Dendritic cell treated with granulocyte-macrophage colony-stimulating factor and Interleukin-4, amounts not matched to agents 40 ng/mL and 50 ng/mL, for 4 days (primary cell): Measurements from ENCODE around the gene PTH2R.
"Not testable (repeated sequence)": the region's sequence is repeated elsewhere in the genome, so short reads cannot be mapped to it uniquely, and the experiment has no call there.

Experiments
- H3K27ac Mint-ChIP-seq: one replicate; pipeline ENCODE4 v1.8.0; 2022; ENCODE audit warnings: mild to moderate bottlenecking, mixed read lengths
- H3K27me3 Mint-ChIP-seq: one replicate; pipeline ENCODE4 v1.8.0; 2022; ENCODE audit warnings: mild to moderate bottlenecking, mixed read lengths
- H3K36me3 Mint-ChIP-seq: one replicate; pipeline ENCODE4 v1.8.0; 2022; ENCODE audit warnings: low read depth, mixed read lengths
- H3K4me1 Mint-ChIP-seq: one replicate; pipeline ENCODE4 v1.8.0; 2022; ENCODE audit warnings: low read depth, mixed read lengths
- H3K4me3 Mint-ChIP-seq: one replicate; pipeline ENCODE4 v1.8.0; 2022; ENCODE audit warnings: mild to moderate bottlenecking, moderate library complexity, mixed read lengths
- H3K9me3 Mint-ChIP-seq: one replicate; pipeline ENCODE4 v1.8.0; 2022; ENCODE audit warnings: mixed read lengths
- intact Hi-C: fragments of 100-400 bp; cut with micrococcal nuclease; formaldehyde crosslinking; loops from one replicate; pipeline ENCODE4 v1.15.0; 2022

Gene PTH2R

GRCh38 chr2:208426412-208427045 is 19.9 kb downstream of the PTH2R start:
- intact Hi-C loops: no loop called here
- Mint-ChIP-seq H3K36me3 (no peaks in the 10 kb centered on the region), H3K9me3 (no peaks in the 10 kb centered on the region), H3K4me1 (no peaks in the 10 kb centered on the region), H3K27me3 (no peaks in the 10 kb centered on the region), H3K4me3 (no peak overlapping the region), H3K27ac (no peak overlapping the region)

- Mint-ChIP-seq H3K36me3 (no peaks in the 10 kb centered on the region), H3K4me3 (no peak overlapping the region), H3K27ac (no peak overlapping the region), H3K9me3 (no peaks in the 10 kb centered on the region), H3K27me3 (peaks cover 2% of the 10 kb centered on the region), H3K4me1 (no peaks in the 10 kb centered on the region)
- intact Hi-C loops: no loop called here
These were observed 31.2 kb downstream of the PTH2R start for GRCh38 chr2:208437755-208438154.

- no peaks in the 10 kb centered on the region for H3K36me3 Mint-ChIP-seq
- H3K27me3 Mint-ChIP-seq: no peaks in the 10 kb centered on the region
- intact Hi-C loops: no loop called here
- no peaks in the 10 kb centered on the region for H3K4me1 Mint-ChIP-seq
- H3K9me3 Mint-ChIP-seq: no peaks in the 10 kb centered on the region
- no peak overlapping the region for H3K4me3 Mint-ChIP-seq
- H3K27ac Mint-ChIP-seq: no peak overlapping the region
These were observed 34.1 kb downstream of the PTH2R start for GRCh38 chr2:208440716-208441115.

GRCh38 chr2:208441951-208442350 is 35.4 kb downstream of the PTH2R start:
- Mint-ChIP-seq H3K36me3 (no peaks in the 10 kb centered on the region), H3K27ac (no peak overlapping the region), H3K27me3 (no peaks in the 10 kb centered on the region), H3K4me1 (no peaks in the 10 kb centered on the region), H3K9me3 (no peaks in the 10 kb centered on the region), H3K4me3 (no peak overlapping the region)
- intact Hi-C loops: no loop called here

GRCh38 chr2:208447447-208447846 is 40.9 kb downstream of the PTH2R start:
- H3K27ac Mint-ChIP-seq, H3K27me3 Mint-ChIP-seq, H3K4me3 Mint-ChIP-seq, intact Hi-C loops, H3K36me3 Mint-ChIP-seq, H3K4me1 Mint-ChIP-seq, H3K9me3 Mint-ChIP-seq: not testable (repeated sequence)

- no peak overlapping the region for H3K27ac Mint-ChIP-seq
- peaks cover 2% of the 10 kb centered on the region for H3K27me3 Mint-ChIP-seq
- no peaks in the 10 kb centered on the region for H3K36me3 Mint-ChIP-seq
These were observed 44.5 kb downstream of the PTH2R start for GRCh38 chr2:208451061-208451460.

GRCh38 chr2:208454861-208455260 is 48.3 kb downstream of the PTH2R start:
- Mint-ChIP-seq H3K4me3 (no peak overlapping the region), H3K36me3 (no peaks in the 10 kb centered on the region), H3K27me3 (peaks cover 5% of the 10 kb centered on the region), H3K9me3 (no peaks in the 10 kb centered on the region), H3K27ac (no peak overlapping the region), H3K4me1 (no peaks in the 10 kb centered on the region)
- intact Hi-C loops: no loop called here

More at GRCh38 chr2:208451061-208451460, 44.5 kb downstream of the PTH2R start:
- H3K4me1 Mint-ChIP-seq: no peaks in the 10 kb centered on the region
- H3K9me3 Mint-ChIP-seq: no peaks in the 10 kb centered on the region
- intact Hi-C loops: no loop called here
- H3K4me3 Mint-ChIP-seq: no peak overlapping the region

- H3K4me1 Mint-ChIP-seq: peaks cover 3% of the 10 kb centered on the region
- H3K9me3 Mint-ChIP-seq: no peaks in the 10 kb centered on the region
- no peak overlapping the region for H3K27ac Mint-ChIP-seq
- no peaks in the 10 kb centered on the region for H3K27me3 Mint-ChIP-seq
- H3K4me3 Mint-ChIP-seq: no peak overlapping the region
- intact Hi-C loops: loop anchor here (10.0 kb wide), 2 partner anchors 251 to 861 kb away; no protein-coding TSS in a partner anchor
- no peaks in the 10 kb centered on the region for H3K36me3 Mint-ChIP-seq
These were observed 57.1 kb downstream of the PTH2R start for GRCh38 chr2:208463721-208464120.

- H3K4me1 Mint-ChIP-seq: peaks cover 5% of the 10 kb centered on the region
- intact Hi-C loops: loop anchor here (10.0 kb wide), 2 partner anchors 251 to 861 kb away; no protein-coding TSS in a partner anchor
- H3K4me3 Mint-ChIP-seq: no peak overlapping the region
- no peak overlapping the region for H3K27ac Mint-ChIP-seq
- no peaks in the 10 kb centered on the region for H3K36me3 Mint-ChIP-seq
- no peaks in the 10 kb centered on the region for H3K27me3 Mint-ChIP-seq
- no peaks in the 10 kb centered on the region for H3K9me3 Mint-ChIP-seq
These were observed 57.6 kb downstream of the PTH2R start for GRCh38 chr2:208464205-208464604.

- H3K9me3 Mint-ChIP-seq: peaks cover 10% of the 10 kb centered on the region
- intact Hi-C loops: loop anchor here (1.0 to 10.0 kb wide), 4 partner anchors 248 to 858 kb away; no protein-coding TSS in a partner anchor
- H3K4me3 Mint-ChIP-seq: no peak overlapping the region
- no peak overlapping the region for H3K27ac Mint-ChIP-seq
- peaks cover 5% of the 10 kb centered on the region for H3K4me1 Mint-ChIP-seq
- H3K36me3 Mint-ChIP-seq: peaks cover 5% of the 10 kb centered on the region
- H3K27me3 Mint-ChIP-seq: peaks cover 8% of the 10 kb centered on the region
These were observed 59.7 kb downstream of the PTH2R start for GRCh38 chr2:208466151-208466919.

- Mint-ChIP-seq H3K9me3 (peaks cover 15% of the 10 kb centered on the region), H3K4me3 (no peak overlapping the region), H3K36me3 (peaks cover 6% of the 10 kb centered on the region), H3K27me3 (peaks cover 12% of the 10 kb centered on the region), H3K4me1 (peaks cover 5% of the 10 kb centered on the region), H3K27ac (no peak overlapping the region)
- intact Hi-C loops: loop anchor here (1.0 to 10.0 kb wide), 4 partner anchors 248 to 858 kb away; no protein-coding TSS in a partner anchor
These were observed 60.3 kb downstream of the PTH2R start for GRCh38 chr2:208466920-208467298.

GRCh38 chr2:208467564-208467963 is 61.0 kb downstream of the PTH2R start:
- peaks cover 5% of the 10 kb centered on the region for H3K4me1 Mint-ChIP-seq
- H3K4me3 Mint-ChIP-seq: no peak overlapping the region
- intact Hi-C loops: loop anchor here (2.0 to 10.0 kb wide), 3 partner anchors 247 to 857 kb away; no protein-coding TSS in a partner anchor
- H3K27me3 Mint-ChIP-seq: peaks cover 12% of the 10 kb centered on the region
- peaks cover 6% of the 10 kb centered on the region for H3K36me3 Mint-ChIP-seq
- H3K9me3 Mint-ChIP-seq: peaks cover 22% of the 10 kb centered on the region
- H3K27ac Mint-ChIP-seq: no peak overlapping the region

GRCh38 chr2:208477741-208478140 is 71.1 kb downstream of the PTH2R start:
- Mint-ChIP-seq H3K27ac (no peak overlapping the region), H3K36me3 (no peaks in the 10 kb centered on the region), H3K4me3 (no peak overlapping the region), H3K27me3 (peaks cover 5% of the 10 kb centered on the region), H3K9me3 (peaks cover 3% of the 10 kb centered on the region), H3K4me1 (peaks cover 24% of the 10 kb centered on the region)
- intact Hi-C loops: no loop called here

- H3K36me3 Mint-ChIP-seq: no peaks in the 10 kb centered on the region
- H3K27me3 Mint-ChIP-seq: peaks cover 2% of the 10 kb centered on the region
- no peak overlapping the region for H3K27ac Mint-ChIP-seq
- H3K9me3 Mint-ChIP-seq: no peaks in the 10 kb centered on the region
- H3K4me1 Mint-ChIP-seq: peaks cover 26% of the 10 kb centered on the region
- H3K4me3 Mint-ChIP-seq: no peak overlapping the region
- intact Hi-C loops: no loop called here
These were observed 72.8 kb downstream of the PTH2R start for GRCh38 chr2:208479342-208479741.
